HG03039 (cell line): ENCODE results near the gene FAM72B.
"Not testable (repeated sequence)": the region's sequence is repeated elsewhere in the genome, so short reads cannot be mapped to it uniquely, and the experiment has no call there.

ENCODE experiments used
- ATAC-seq: cut with Tn5 transposase; IDR thresholded peaks from one replicate; pipeline ENCODE4 v1.9.1; 2021; ENCODE audit warnings: mild to moderate bottlenecking, moderate library complexity; ENCODE audit not compliant: unreplicated experiment

Gene FAM72B

GRCh38 chr1:121184290-121185127, at the start of gene FAM72B, which contains the start of gene SRGAP2C:
TSS of gene FAM72B (minus strand) at chr1:121184340. CDS start at chr1:121183489, 851 bp downstream.
TSS of gene SRGAP2C (plus strand) at chr1:121184975. CDS start at chr1:121187447, 2,472 bp downstream.
- peak; percentile 86 for ATAC-seq

DNA sequence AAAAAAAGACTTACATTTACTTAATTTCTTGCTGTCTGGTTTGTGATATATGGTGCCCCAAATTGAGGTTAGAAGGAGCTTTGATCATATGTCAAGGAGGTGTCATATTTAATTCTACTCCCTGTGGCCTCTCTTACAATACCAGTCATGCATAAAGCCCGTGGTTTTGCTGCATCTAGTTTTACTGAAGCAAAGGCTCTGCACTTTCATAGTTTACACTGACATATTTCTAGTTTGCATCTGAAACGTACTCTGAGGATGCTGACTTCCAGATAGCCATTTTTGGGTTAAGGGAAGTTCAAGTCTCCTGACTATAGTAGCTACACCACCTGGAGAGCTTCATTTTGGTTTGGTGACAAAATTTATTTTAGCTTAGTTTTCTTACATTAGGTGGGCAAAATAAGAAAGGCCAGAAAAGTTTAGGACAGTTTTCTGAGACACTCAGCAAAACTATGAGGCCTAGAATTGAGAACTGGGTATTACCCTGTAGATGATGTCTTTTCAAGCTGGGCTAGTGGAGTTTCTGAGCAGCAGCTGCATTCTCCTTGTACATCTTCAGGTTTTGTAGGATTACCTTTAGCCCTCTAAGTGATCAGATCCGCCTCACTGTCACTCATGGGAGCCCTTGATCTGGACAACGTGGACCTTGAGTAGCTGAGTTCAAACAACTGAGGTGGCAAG, 48.4 kb upstream of the FAM72B start:
- ATAC-seq: peak; percentile 50

DNA sequence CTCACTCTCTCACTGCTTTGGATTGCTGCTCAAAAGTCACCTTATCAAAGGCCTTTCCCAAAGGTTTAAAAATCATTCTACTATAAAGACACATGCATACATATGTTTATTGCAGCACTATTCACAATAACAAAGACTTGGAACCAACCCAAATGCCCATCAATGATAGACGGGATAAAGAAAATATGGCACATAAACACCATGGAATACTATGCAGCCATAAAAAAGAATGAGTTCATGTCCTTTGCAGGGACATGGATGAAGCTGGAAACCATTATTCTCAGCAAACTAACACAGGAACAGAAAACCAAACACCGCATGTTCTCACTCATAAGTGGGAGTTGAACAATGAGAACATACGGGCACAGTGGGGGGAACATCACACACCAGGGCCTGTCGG, 46.5 kb upstream of the FAM72B start:
- ATAC-seq: not testable (repeated sequence)

GRCh38 chr1:121227544-121228330, 43.6 kb upstream of the FAM72B start:
- not testable (repeated sequence) for ATAC-seq

- ATAC-seq: not testable (repeated sequence)
Observed at GRCh38 chr1:121226925-121227324, 42.8 kb upstream of the FAM72B start.

DNA sequence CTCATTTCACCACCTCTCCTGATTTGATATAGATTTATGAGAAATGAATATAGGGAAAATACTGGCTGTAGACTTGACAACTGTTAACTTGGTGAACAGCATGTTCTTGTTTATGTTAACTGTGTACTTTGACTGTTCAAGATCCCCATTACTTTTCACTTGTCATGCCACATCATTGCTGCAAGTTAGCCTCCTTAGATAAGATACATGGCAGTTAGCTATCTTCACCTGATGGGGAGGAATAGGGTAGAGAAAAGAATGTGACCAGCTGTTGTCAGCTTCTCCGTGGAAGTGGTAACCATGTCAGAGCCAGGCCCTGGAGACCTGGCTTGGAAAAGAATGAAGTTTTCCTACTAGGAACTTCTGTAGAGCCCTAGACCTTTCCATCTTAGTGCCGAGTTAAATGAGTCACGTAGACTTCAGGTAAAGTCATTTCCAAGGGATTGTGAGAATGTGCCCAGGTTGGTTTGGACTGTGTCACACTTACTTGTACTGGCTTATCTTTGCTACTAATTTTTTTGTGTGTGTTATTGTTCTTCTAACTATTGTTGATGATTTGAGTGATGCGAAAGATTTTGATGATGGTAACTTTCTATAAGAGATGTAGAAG, 42.3 kb upstream of the FAM72B start:
- not testable (repeated sequence) for ATAC-seq

- ATAC-seq: peak; percentile 98
Observed at GRCh38 chr1:121224714-121225113, 40.6 kb upstream of the FAM72B start.

GRCh38 chr1:121221770-121222169, 37.6 kb upstream of the FAM72B start:
- not testable (repeated sequence) for ATAC-seq

- ATAC-seq: not testable (repeated sequence)
Observed at GRCh38 chr1:121216676-121217075, 32.5 kb upstream of the FAM72B start.

DNA sequence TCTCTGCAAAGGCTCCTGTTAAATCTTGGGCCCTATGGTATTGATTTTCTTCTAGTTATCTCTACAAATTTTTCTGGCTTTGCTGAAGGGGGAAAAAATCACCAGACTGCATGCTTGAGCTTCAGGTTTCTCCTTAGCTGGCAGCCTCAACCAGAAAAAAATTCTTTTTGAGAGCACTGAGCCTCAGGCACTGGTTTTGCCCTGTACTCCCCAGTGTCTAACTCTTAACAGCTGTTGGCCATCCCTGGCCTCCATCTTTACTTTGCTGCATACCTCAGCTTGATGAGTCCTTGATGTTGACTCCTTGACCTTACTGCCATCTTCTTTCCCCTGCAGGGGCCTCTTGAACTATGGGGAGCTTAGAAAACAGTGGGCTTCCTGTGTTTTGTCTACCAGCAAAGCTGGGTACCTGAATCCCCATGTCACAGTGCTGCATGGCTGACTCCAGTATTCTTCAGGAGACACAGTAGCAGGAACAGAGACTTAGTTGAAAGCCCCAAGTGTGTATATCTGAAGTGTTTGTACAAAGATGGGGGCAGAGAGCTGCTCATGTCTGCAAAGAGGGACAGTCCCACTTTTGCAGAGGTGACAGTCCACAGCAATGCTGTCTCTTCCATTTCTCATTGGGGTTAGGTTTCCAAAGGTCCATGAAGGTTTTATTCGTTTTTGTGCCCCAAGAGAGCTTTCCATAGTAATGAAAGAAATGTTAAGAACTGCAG, 31.7 kb upstream of the FAM72B start:
- ATAC-seq: not testable (repeated sequence)

DNA sequence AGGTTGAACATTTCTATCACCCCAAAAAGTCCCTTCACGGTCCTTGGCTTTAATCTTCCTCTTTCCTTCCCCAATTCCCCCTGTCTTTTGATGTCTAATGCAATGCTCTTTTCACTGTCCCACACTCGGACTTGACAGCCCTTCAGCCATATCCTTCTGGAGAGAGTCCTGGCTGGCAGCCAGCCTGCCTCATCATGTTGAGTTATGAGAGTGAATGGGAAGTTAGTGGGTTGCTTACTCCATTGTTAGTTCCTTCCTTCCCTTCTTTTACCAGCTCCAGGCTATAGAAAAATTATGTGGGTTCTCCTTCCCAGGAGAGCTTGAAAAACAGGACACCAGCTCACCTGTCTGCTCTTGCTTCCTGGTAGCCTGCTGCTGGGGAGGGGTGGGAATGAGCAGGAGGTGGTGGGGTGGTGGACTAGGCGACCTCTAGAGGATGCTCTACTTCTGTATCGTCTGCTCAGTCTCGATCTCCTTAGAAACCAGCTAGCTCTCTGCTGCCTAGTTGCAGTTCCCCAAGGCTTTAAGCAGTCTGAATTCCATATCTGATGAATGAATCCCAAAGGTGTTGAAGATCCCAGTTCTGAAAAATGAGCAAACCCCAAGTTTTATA, 30.5 kb upstream of the FAM72B start:
- ATAC-seq: not testable (repeated sequence)

GRCh38 chr1:121213491-121213890, 29.4 kb upstream of the FAM72B start:
- ATAC-seq: not testable (repeated sequence)

GRCh38 chr1:121210778-121211177, 26.6 kb upstream of the FAM72B start:
- not testable (repeated sequence) for ATAC-seq

DNA sequence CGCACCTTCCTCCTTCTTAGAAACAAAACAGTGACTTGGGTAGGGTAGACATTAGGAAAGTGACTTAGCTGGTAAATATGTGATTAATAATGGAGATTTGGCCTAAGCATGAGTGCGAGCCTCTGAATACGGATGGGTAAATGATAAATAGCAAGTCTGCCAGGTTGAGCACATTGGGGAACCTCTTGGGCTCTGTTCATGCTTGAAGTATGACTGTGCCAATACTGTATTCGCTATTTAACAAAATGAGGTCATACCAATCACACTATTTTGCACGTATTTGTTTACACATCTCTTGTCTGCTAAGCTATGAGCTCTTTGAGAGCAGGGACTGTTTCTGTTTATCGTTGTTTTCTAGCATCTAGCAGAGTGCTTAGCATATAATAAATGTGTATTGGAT, 24.2 kb upstream of the FAM72B start:
- ATAC-seq: not testable (repeated sequence)

DNA sequence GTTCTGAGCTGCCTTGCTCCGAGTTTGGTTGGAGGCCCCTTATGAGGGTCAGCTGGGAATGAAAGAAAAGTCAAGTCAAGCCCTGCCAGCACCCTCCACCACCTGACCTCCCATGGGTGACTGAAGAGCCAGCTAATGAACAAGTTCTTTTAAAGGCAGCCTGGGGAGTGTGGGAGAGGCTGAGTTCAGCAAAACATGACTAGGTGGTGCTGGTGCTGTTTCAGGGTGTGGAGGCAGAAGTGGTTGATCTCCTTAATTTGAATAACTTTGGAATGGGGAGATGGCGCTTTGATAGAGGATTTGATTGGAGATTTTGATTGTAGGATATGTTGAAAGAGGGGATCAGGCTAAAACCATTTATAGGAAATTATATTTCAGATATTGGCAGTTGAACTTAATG, 23.2 kb upstream of the FAM72B start:
- ATAC-seq: not testable (repeated sequence)

DNA sequence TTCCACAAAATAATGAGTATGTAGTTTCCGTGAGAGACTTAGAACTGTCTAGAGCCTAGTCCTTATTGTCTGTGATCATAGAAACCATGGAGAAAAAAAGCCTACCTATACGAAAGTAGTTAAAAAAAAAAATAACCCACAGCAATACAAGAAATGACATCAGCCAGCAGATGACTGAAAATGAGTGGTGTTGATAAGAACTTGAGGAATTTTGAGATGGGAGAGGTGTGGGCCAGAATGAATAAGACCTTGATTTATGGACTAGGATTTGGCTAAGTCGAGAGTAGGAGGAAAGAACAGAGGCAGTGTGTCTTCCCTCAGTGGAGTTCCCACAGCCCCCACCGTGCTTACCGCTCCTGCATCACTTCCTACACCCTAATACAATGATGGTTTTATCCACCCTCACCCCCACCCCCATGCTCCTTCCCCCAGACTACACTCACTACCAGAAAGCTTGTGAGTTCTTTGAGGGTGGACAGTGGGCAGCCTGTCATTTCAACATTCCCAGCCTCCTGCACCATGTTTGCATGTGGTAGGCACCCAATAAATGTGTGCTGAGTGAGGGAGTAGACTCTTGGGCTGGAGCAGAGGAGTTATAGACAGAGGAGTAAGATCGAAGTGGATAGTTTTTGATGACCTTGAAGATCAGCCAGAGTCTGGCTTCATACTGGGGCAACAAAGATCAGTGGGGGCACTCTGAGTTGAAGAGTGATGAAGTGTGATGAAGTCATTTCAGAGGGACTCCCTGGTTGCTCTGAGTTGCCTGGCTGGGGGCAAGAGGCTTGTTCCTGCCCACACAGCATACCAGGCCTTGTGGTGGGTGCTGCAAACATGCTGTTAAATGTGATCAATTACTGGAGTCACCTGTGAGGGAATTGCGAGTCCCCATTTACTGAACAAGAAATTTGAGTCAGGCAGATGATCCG, 21.9 kb upstream of the FAM72B start:
- not testable (repeated sequence) for ATAC-seq

DNA sequence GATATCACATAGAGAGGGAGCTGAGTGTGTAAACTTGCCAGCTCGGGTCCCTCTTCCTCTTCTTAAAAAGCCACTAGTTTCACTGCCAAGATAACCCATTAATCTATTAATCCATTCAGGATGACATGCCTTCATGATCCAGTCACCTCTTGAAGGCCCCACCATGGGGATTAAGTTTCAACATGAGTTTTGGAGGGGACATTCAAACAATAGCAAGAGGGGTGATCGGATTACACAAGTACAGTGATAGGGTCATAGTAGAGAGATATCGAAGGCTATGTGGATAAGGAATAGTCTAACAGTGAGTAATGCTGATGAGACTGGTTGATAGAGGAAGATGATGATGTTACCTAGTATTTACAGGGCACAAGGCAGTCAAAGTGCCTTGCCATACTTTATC, 18.8 kb upstream of the FAM72B start:
- ATAC-seq: not testable (repeated sequence)
